ENCODE results near the gene FHIT. TPM values are rescaled to one million over a fixed set of nuclear protein-coding genes. Genes with fewer than 3 reads are reported as not detected.
A peak's percentile ranks its signal among the peaks of the same experiment; 100 is the strongest.

FHIT gene
- total and polyA plus RNA-seq, 10 of the 15 experiments (the other 5 are each of a cell fraction or from before 2014, with no cell fraction given): 4.2 to 14.9 (median 9.4) TPM

DNA sequence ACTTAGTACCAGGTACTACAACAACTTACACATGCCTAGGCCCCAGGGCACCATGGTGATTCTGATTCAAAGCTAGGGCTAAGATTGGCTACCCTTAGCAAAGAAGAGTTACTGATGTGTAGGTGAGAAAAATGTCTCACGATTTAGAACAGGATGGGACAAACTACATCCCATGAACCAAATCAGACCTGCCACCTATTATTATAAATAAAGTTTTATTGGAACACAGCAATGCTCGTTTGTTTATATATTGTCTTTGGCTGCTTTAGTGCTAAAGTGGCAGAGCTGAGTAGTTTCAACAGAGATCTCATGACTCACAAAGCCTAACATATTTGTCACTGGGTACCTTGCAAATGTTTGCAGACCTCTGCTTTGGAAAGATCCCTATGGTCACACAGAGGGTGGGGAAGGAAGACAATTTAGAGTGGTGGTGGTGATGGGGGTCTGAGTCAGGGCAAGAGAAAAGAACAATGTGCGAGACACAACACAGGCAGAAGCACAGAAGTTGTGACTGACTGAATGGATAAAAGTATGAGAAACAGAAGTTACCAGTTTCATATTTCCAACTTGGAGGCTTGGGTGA lies 1430.8 kb downstream of the FHIT start:
- Histone ChIP-seq H3K4me3 (no peak overlapping the region), H3K79me2 (ENCODE audit: control insufficient read depth, insufficient read depth, low read length) (no peaks in the 10 kb centered on the region), H3K27me3 (replicated peaks in 1 of 2; ENCODE audit: control insufficient read depth in 2 of 2, insufficient read depth in 2 of 2, low read length in 1 of 2) (no peaks in the 10 kb centered on the region; a peak in 1 of 4 replicates), H3K27ac (ENCODE audit: control insufficient read depth, insufficient read depth) (no peak overlapping the region), H3K9ac (ENCODE audit: control insufficient read depth, insufficient read depth, low read length) (no peak overlapping the region), H3K36me3 (ENCODE audit: control insufficient read depth in 2 of 2, insufficient read depth in 2 of 2, low read length in 1 of 2) (no peaks in the 10 kb centered on the region), H3K4me1 (ENCODE audit: control insufficient read depth, insufficient read depth, low read length) (no peaks in the 10 kb centered on the region), H4K20me1 (ENCODE audit: control insufficient read depth, insufficient read depth) (no peaks in the 10 kb centered on the region), H3K4me2 (ENCODE audit: control insufficient read depth, insufficient read depth) (no peak overlapping the region), H3K9me3 (replicated peaks; ENCODE audit: control insufficient read depth, insufficient read depth, low read length) (no peaks in the 10 kb centered on the region), H2AFZ (ENCODE audit: control insufficient read depth, low read depth, low read length) (no peak overlapping the region)
- TF ChIP-seq ZNF274 (IDR thresholded peaks at IDR 0.05; ENCODE audit: insufficient read depth, insufficient read length): no peak
- TF ChIP-seq, protein P1, sequence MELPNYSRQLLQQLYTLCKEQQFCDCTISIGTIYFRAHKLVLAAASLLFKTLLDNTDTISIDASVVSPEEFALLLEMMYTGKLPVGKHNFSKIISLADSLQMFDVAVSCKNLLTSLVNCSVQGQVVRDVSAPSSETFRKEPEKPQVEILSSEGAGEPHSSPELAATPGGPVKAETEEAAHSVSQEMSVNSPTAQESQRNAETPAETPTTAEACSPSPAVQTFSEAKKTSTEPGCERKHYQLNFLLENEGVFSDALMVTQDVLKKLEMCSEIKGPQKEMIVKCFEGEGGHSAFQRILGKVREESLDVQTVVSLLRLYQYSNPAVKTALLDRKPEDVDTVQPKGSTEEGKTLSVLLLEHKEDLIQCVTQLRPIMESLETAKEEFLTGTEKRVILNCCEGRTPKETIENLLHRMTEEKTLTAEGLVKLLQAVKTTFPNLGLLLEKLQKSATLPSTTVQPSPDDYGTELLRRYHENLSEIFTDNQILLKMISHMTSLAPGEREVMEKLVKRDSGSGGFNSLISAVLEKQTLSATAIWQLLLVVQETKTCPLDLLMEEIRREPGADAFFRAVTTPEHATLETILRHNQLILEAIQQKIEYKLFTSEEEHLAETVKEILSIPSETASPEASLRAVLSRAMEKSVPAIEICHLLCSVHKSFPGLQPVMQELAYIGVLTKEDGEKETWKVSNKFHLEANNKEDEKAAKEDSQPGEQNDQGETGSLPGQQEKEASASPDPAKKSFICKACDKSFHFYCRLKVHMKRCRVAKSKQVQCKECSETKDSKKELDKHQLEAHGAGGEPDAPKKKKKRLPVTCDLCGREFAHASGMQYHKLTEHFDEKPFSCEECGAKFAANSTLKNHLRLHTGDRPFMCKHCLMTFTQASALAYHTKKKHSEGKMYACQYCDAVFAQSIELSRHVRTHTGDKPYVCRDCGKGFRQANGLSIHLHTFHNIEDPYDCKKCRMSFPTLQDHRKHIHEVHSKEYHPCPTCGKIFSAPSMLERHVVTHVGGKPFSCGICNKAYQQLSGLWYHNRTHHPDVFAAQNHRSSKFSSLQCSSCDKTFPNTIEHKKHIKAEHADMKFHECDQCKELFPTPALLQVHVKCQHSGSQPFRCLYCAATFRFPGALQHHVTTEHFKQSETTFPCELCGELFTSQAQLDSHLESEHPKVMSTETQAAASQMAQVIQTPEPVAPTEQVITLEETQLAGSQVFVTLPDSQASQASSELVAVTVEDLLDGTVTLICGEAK (IDR thresholded peaks at IDR 0.05; ENCODE audit: borderline replicate concordance): peak; percentile 49; the same call in 1 of the 2 replicates
- in situ Hi-C loops (cut with MboI) (no loop called here), intact Hi-C loops (cut with micrococcal nuclease; ENCODE audit: unreplicated experiment) (no loop called here)
- DNase-seq (ENCODE audit: low read depth, low spot score) (no peak), ATAC-seq (no peak), FAIRE-seq (no peak)
- ChIA-PET SMC1A (ENCODE audit: uncharacterized antibody, unreplicated experiment) (no interaction called here), RAD21 (ENCODE audit: unreplicated experiment) (no interaction called here), CTCF (interaction anchor here (0.6 kb wide), 1 partner anchor 25 kb away, joined by 3 read pairs; no protein-coding TSS in a partner anchor), POLR2A (no interaction called here)
- 20% methylated on average over 3 of the region's 3 CpGs for WGBS (ENCODE audit: insufficient coverage, insufficient replicate concordance, low lambda C conversion rate, missing lambda C conversion rate)
- BruUV-seq (replicated peaks): no TSS peak

DNA sequence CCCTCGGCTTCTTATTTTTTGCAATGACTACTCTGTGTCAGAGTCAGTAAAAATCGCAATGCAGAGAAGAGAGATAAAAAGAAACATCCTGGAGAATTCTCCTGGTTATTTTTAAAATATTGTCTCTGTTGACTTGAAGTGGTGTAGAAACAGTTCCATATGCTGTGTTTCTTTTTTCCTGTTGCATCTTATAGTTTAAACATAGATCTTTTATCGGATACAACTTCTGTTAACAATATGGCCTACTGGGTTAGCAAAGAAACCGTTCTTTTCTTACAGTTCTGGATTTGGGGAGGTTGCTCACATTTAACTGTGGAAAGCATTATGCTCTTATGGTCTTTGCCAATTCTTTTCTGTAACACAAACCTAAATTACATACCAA lies 1432.3 kb downstream of the FHIT start:
- 47% methylated on average over 4 of the region's 4 CpGs for WGBS (ENCODE audit: insufficient coverage, insufficient replicate concordance, low lambda C conversion rate, missing lambda C conversion rate)
- no peak overlapping the region for H2AFZ ChIP-seq (ENCODE audit: control insufficient read depth, low read depth, low read length)
- H3K27me3 ChIP-seq (replicated peaks in 1 of 2; ENCODE audit: control insufficient read depth in 2 of 2, insufficient read depth in 2 of 2, low read length in 1 of 2): no peaks in the 10 kb centered on the region; a peak in 1 of 4 replicates
- ChIA-PET SMC1A (ENCODE audit: uncharacterized antibody, unreplicated experiment) (no interaction called here), CTCF (no interaction called here), RAD21 (ENCODE audit: unreplicated experiment) (no interaction called here), POLR2A (no interaction called here)
- no peaks in the 10 kb centered on the region for H4K20me1 ChIP-seq (ENCODE audit: control insufficient read depth, insufficient read depth)
- no peaks in the 10 kb centered on the region for H3K4me1 ChIP-seq (ENCODE audit: control insufficient read depth, insufficient read depth, low read length)
- H3K4me2 ChIP-seq (ENCODE audit: control insufficient read depth, insufficient read depth): no peak overlapping the region
- in situ Hi-C loops (cut with MboI) (no loop called here), intact Hi-C loops (cut with micrococcal nuclease; ENCODE audit: unreplicated experiment) (no loop called here)
- TF ChIP-seq SMC3 (IDR thresholded peaks at IDR 0.05; ENCODE audit: borderline replicate concordance, low read length): no peak
- TF ChIP-seq, protein P2, sequence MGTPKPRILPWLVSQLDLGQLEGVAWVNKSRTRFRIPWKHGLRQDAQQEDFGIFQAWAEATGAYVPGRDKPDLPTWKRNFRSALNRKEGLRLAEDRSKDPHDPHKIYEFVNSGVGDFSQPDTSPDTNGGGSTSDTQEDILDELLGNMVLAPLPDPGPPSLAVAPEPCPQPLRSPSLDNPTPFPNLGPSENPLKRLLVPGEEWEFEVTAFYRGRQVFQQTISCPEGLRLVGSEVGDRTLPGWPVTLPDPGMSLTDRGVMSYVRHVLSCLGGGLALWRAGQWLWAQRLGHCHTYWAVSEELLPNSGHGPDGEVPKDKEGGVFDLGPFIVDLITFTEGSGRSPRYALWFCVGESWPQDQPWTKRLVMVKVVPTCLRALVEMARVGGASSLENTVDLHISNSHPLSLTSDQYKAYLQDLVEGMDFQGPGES (IDR thresholded peaks at IDR 0.05): no peak
- TF ChIP-seq TCF7 (IDR thresholded peaks at IDR 0.05; ENCODE audit: borderline replicate concordance): no peak
- TF ChIP-seq HDAC6 (IDR thresholded peaks at IDR 0.05; ENCODE audit: unreplicated experiment): no peak
- TF ChIP-seq, protein P3, sequence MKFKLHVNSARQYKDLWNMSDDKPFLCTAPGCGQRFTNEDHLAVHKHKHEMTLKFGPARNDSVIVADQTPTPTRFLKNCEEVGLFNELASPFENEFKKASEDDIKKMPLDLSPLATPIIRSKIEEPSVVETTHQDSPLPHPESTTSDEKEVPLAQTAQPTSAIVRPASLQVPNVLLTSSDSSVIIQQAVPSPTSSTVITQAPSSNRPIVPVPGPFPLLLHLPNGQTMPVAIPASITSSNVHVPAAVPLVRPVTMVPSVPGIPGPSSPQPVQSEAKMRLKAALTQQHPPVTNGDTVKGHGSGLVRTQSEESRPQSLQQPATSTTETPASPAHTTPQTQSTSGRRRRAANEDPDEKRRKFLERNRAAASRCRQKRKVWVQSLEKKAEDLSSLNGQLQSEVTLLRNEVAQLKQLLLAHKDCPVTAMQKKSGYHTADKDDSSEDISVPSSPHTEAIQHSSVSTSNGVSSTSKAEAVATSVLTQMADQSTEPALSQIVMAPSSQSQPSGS (IDR thresholded peaks at IDR 0.05; ENCODE audit: low read length): no peak
- H3K4me3 ChIP-seq: no peak overlapping the region
- H3K27ac ChIP-seq (ENCODE audit: control insufficient read depth, insufficient read depth): no peak overlapping the region
- no TSS peak for BruUV-seq (replicated peaks)
- H3K36me3 ChIP-seq (ENCODE audit: control insufficient read depth in 2 of 2, insufficient read depth in 2 of 2, low read length in 1 of 2): no peaks in the 10 kb centered on the region
- DNase-seq (ENCODE audit: low read depth, low spot score): no peak
- no peak for ATAC-seq
- H3K9ac ChIP-seq (ENCODE audit: control insufficient read depth, insufficient read depth, low read length): no peak overlapping the region
- H3K79me2 ChIP-seq (ENCODE audit: control insufficient read depth, insufficient read depth, low read length): no peaks in the 10 kb centered on the region
- H3K9me3 ChIP-seq (replicated peaks; ENCODE audit: control insufficient read depth, insufficient read depth, low read length): no peaks in the 10 kb centered on the region
- no peak for FAIRE-seq
